Stimulated activated CD8-positive, alpha-beta memory T cell treated with anti-CD3 and anti-CD28 coated beads, Interleukin-15, amount 100 ng/mL, for 4 hours (primary cell): ENCODE results near the gene CDC42BPG.

Experiments
- DNase-seq, 2 donors: peaks; one replicate each; pipeline ENCODE4 v3.0.0-alpha.2; 2020; ENCODE audit warnings: low read depth in 2 of 2

Gene CDC42BPG

GRCh38 chr11:64864473-64865285 is 20.2 kb upstream of the CDC42BPG start:
- no peak for DNase-seq

GRCh38 chr11:64864135-64864472 is 19.7 kb upstream of the CDC42BPG start:
- DNase-seq, result no peak

- DNase-seq, result no peak
These were observed 19.1 kb upstream of the CDC42BPG start for GRCh38 chr11:64863391-64864060.

GRCh38 chr11:64862987-64863390 is 18.5 kb upstream of the CDC42BPG start:
- DNase-seq, result no peak

GRCh38 chr11:64861227-64861975 is 16.9 kb upstream of the CDC42BPG start:
- DNase-seq, result no peak

GRCh38 chr11:64859542-64860414 is 15.3 kb upstream of the CDC42BPG start:
- no peak for DNase-seq

GRCh38 chr11:64858467-64859263 is 14.2 kb upstream of the CDC42BPG start:
- no peak for DNase-seq

- no peak for DNase-seq
These were observed 13.0 kb upstream of the CDC42BPG start for GRCh38 chr11:64857485-64857884.

GRCh38 chr11:64856382-64857227 is 12.2 kb upstream of the CDC42BPG start:
- DNase-seq, result no peak

- DNase-seq, result no peak
These were observed 11.3 kb upstream of the CDC42BPG start for GRCh38 chr11:64855596-64856304.

GRCh38 chr11:64854534-64855502 is 10.4 kb upstream of the CDC42BPG start:
- DNase-seq, result no peak

- DNase-seq, result no peak
These were observed 9.7 kb upstream of the CDC42BPG start for GRCh38 chr11:64854157-64854533.

- DNase-seq, result no peak
These were observed 9.3 kb upstream of the CDC42BPG start for GRCh38 chr11:64853709-64854108.

- no peak for DNase-seq
These were observed 8.5 kb upstream of the CDC42BPG start for GRCh38 chr11:64852804-64853509.

- no peak for DNase-seq
These were observed 7.4 kb upstream of the CDC42BPG start for GRCh38 chr11:64851831-64852351.

- no peak for DNase-seq
These were observed 6.6 kb upstream of the CDC42BPG start for GRCh38 chr11:64850979-64851567.
